ENCODE measurements around the gene WNT9B. TPM values are rescaled to one million over a fixed set of nuclear protein-coding genes. Genes with fewer than 3 reads are reported as not detected.

The WNT9B gene
- total and polyA plus RNA-seq, 2 of the 13 experiments (the other 11 are each of a cell fraction or from before 2014, with no cell fraction given) = not detected

DNA sequence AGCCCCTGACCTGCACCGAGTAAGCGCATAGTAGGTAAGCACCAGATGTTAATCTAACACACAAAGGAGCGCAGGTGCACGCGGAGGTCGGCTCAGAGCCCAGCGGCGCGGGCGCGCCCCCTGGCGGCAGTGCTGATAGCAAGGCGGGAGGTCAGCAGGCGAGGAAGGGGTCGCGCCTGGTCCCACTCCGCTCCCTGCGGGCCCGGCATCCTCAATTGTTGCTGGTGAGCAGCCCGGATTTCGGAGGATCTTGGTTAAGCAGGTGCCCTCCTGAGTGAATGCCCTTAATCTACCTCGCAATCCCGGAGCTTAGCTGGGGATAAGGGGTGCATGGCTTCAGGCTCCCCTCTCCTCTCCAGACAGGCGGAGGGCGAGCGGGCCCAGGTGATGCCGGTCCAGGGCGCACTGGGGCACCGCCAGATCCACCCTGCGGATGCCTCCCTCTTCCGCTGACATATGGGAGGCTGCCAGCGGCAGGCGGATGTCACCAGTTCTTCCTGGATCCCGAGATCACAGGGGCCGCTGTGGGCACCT lies 28.9 kb upstream of the WNT9B start (continued):
- TF ChIP-seq, protein P1, sequence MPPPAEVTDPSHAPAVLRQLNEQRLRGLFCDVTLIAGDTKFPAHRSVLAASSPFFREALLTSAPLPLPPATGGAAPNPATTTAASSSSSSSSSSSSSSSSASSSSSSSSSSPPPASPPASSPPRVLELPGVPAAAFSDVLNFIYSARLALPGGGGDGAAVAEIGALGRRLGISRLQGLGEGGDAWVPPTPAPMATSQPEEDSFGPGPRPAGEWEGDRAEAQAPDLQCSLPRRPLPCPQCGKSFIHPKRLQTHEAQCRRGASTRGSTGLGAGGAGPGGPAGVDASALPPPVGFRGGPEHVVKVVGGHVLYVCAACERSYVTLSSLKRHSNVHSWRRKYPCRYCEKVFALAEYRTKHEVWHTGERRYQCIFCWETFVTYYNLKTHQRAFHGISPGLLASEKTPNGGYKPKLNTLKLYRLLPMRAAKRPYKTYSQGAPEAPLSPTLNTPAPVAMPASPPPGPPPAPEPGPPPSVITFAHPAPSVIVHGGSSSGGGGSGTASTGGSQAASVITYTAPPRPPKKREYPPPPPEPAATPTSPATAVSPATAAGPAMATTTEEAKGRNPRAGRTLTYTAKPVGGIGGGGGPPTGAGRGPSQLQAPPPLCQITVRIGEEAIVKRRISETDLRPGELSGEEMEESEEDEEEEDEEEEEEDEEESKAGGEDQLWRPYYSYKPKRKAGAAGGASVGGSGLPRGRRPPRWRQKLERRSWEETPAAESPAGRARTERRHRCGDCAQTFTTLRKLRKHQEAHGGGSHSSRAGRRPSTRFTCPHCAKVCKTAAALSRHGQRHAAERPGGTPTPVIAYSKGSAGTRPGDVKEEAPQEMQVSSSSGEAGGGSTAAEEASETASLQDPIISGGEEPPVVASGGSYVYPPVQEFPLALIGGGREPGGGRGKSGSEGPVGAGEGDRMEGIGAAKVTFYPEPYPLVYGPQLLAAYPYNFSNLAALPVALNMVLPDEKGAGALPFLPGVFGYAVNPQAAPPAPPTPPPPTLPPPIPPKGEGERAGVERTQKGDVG (CRISPR knock-in tag; IDR thresholded peaks at IDR 0.05; ENCODE audit: borderline replicate concordance) = peak; percentile 83; the same call in 1 of the 2 replicates
- TF ChIP-seq POGZ (CRISPR knock-in tag; IDR thresholded peaks at IDR 0.05) (peak; percentile 23; the same call in 1 of the 2 replicates), RBM39 (IDR thresholded peaks at IDR 0.05; ENCODE audit: low read depth, low read length, poor library complexity, severe bottlenecking) (peak; percentile 50), U2AF1 (optimal IDR thresholded peaks at IDR 0.05; ENCODE audit: low read depth, low read length) (no peak), ARNT2 (CRISPR knock-in tag; IDR thresholded peaks at IDR 0.05; ENCODE audit: low read depth) (no peak), ZNF687 (CRISPR knock-in tag; IDR thresholded peaks at IDR 0.05) (no peak; the same call in none of the 2 replicates), CBX5 (CRISPR knock-in tag; IDR thresholded peaks at IDR 0.05; ENCODE audit: borderline replicate concordance) (no peak), ZNF768 (CRISPR knock-in tag; IDR thresholded peaks at IDR 0.05) (peak; percentile 67; the same call in 1 of the 2 replicates), MXI1 (IDR thresholded peaks at IDR 0.05; ENCODE audit: borderline replicate concordance, low read depth, low read length) (no peak), ZFP37 (CRISPR knock-in tag; IDR thresholded peaks at IDR 0.05; ENCODE audit: borderline replicate concordance) (no peak), KLF16 (CRISPR knock-in tag; IDR thresholded peaks at IDR 0.05) (no peak), ZNF33A (CRISPR knock-in tag; IDR thresholded peaks at IDR 0.05; ENCODE audit: borderline replicate concordance) (no peak), ZNF572 (CRISPR knock-in tag; IDR thresholded peaks at IDR 0.05) (0 out of 2 replicates have a peak, but pooled peaks have one; percentile 17)
- TF ChIP-seq, protein P2, sequence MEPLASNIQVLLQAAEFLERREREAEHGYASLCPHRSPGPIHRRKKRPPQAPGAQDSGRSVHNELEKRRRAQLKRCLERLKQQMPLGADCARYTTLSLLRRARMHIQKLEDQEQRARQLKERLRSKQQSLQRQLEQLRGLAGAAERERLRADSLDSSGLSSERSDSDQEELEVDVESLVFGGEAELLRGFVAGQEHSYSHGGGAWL (CRISPR knock-in tag; IDR thresholded peaks at IDR 0.05) = peak; percentile 67; the same call in 1 of the 2 replicates
- TF ChIP-seq, protein P3, sequence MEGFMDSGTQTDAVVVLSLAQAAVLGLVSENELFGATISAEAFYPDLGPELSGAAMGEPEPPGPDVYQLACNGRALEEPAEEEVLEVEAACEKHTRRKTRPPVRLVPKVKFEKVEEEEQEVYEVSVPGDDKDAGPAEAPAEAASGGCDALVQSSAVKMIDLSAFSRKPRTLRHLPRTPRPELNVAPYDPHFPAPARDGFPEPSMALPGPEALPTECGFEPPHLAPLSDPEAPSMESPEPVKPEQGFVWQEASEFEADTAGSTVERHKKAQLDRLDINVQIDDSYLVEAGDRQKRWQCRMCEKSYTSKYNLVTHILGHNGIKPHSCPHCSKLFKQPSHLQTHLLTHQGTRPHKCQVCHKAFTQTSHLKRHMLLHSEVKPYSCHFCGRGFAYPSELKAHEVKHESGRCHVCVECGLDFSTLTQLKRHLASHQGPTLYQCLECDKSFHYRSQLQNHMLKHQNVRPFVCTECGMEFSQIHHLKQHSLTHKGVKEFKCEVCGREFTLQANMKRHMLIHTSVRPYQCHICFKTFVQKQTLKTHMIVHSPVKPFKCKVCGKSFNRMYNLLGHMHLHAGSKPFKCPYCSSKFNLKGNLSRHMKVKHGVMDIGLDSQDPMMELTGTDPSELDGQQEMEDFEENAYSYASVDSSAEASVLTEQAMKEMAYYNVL (CRISPR knock-in tag; IDR thresholded peaks at IDR 0.05; ENCODE audit: borderline replicate concordance) = 0 out of 2 replicates have a peak, but pooled peaks have one; percentile 8
